Prostate gland (tissue), 2 donors: ENCODE data around the gene HNRNPH2.

Source experiments
- CTCF ChIP-seq, 4 experiments: fragments of 200-600 bp in 2 of 4; fragments of 450-650 bp in 2 of 4; sonication (generic) in 2 of 4; IDR thresholded peaks; 1 replicate in 3 of 4; 2 replicates in 1 of 4; pipeline ENCODE4 v1.5.1; 2016 to 2019; ENCODE audit warnings: antibody characterized with exemption in 4 of 4, mild to moderate bottlenecking in 2 of 4, moderate library complexity in 2 of 4
- POLR2A ChIP-seq: fragments of 450-650 bp; IDR thresholded peaks from one replicate; pipeline ENCODE4 v1.6.1; 2016; ENCODE audit warnings: antibody characterized with exemption, mild to moderate bottlenecking
- POLR2AphosphoS5 ChIP-seq: sonication (generic); formaldehyde crosslinking; IDR thresholded peaks from one replicate; pipeline ENCODE4 v1.6.1; 2017; ENCODE audit warnings: antibody characterized with exemption

GRCh38 chrX:101411984-101412383 lies 4.0 kb downstream of the HNRNPH2 start:
- TF ChIP-seq CTCF (IDR thresholded peaks at IDR 0.05) (no peak), POLR2A (no peak), POLR2AphosphoS5 (no peak)
